Gastrocnemius medialis (tissue), 4 donors: ENCODE measurements around the gene CPT2. TPM values are rescaled to one million over a fixed set of nuclear protein-coding genes. Genes with fewer than 3 reads are reported as not detected.

Experiments
- ATAC-seq, 2 donors: fragments of 150-250 bp; one replicate each; pipeline ENCODE4 v1.9.1; 2016
- DNase-seq, 2 donors: peaks; one replicate each; pipeline ENCODE4 v3.0.0-alpha.2; 2019
- H3K27ac ChIP-seq, 4 donors: fragments of 200-600 bp; sonication (generic); 1 replicate in 1 of 4; 2 replicates in 3 of 4; pipeline ENCODE4 v1.5.1; 2016 to 2018; ENCODE audit warnings: mild to moderate bottlenecking in 2 of 4, moderate library complexity in 1 of 4
- H3K27me3 ChIP-seq, 3 donors: fragments of 200-600 bp; sonication (generic) in 2 of 3; 1 replicate in 1 of 3; 2 replicates in 2 of 3; pipeline versions ENCODE4 v1.5.1 to v1.6.0; 2016 to 2019; ENCODE audit warnings: mild to moderate bottlenecking in 1 of 3, moderate library complexity in 1 of 3
- H3K36me3 ChIP-seq, 2 donors: fragments of 200-600 bp; sonication (generic) in 1 of 2; one replicate each; pipeline ENCODE4 v1.5.1; 2017 to 2018
- H3K4me1 ChIP-seq, 2 donors: fragments of 200-600 bp; sonication (generic) in 1 of 2; one replicate each; pipeline ENCODE4 v1.5.1; 2016 to 2017; ENCODE audit warnings: mild to moderate bottlenecking in 2 of 2
- H3K4me3 ChIP-seq, 4 donors: fragments of 200-600 bp; sonication (generic) in 3 of 4; 1 replicate in 1 of 4; 2 replicates in 3 of 4; pipeline ENCODE4 v1.5.1; 2016 to 2019; ENCODE audit warnings: mild to moderate bottlenecking in 2 of 4
- H3K9me3 ChIP-seq, 3 donors: fragments of 200-600 bp; sonication (generic) in 2 of 3; 1 replicate in 1 of 3; 2 replicates in 2 of 3; pipeline ENCODE4 v1.5.1; 2016 to 2019
- CTCF ChIP-seq, 5 experiments: fragments of 450-650 bp in 3 of 5; fragments of 200-600 bp in 2 of 5; sonication (generic) in 2 of 5; IDR thresholded peaks in 4 of 5; conservative IDR thresholded peaks in 1 of 5; 1 replicate in 4 of 5; 2 replicates in 1 of 5; pipeline ENCODE4 v1.5.1; 2016 to 2019; ENCODE audit warnings: antibody characterized with exemption in 5 of 5, mild to moderate bottlenecking in 3 of 5, moderate library complexity in 3 of 5
- POLR2A ChIP-seq, 2 donors: fragments of 450-650 bp; IDR thresholded peaks; one replicate each; pipeline ENCODE4 v1.6.1; 2017; ENCODE audit warnings: antibody characterized with exemption in 2 of 2, mild to moderate bottlenecking in 2 of 2, moderate library complexity in 2 of 2
- in situ Hi-C, 4 donors: fragments of 200-750 bp; cut with MboI; loops; one replicate each; pipeline versions ENCODE4 v1.15.0 to v1.8.0; 2017; ENCODE audit warnings: low sequenced_read_pairs in 4 of 4
- intact Hi-C: fragments of 100-400 bp; cut with DNase I; formaldehyde crosslinking; loops from one replicate; pipeline ENCODE4 v1.15.1; 2023; ENCODE audit warnings: low total_unique reads
- total RNA-seq, 4 donors: library from RNA; depleted of rRNA; stranded (reverse); fragments of >200 nt; gene quantifications; one replicate each; pipeline versions ENCODE4 v1.1.0 to v1.2.3, GENCODE V29; 2016

Gene CPT2
- total RNA-seq, 4 donors from 2014 or later: 13.3 to 30.6 (median 26.6) TPM

- no peak for ATAC-seq
- in situ Hi-C loops: no loop called here
Measured at GRCh38 chr1:53237638-53238037, 41.0 kb downstream of the CPT2 start.

GRCh38 chr1:53238197-53239155 lies 41.9 kb downstream of the CPT2 start, which contains the start of gene MAGOH:
Gene MAGOH, minus strand, starts transcription at chr1:53238518. Its CDS starts 70 bp downstream, at chr1:53238448.
- Histone ChIP-seq H3K27ac (peak within 1 kb of the TSS; percentile 77 to 82 (median 81)), H3K27me3 (no peaks in the 10 kb centered on the region), H3K36me3 (peaks cover 0 to 22% of the 10 kb centered on the region in 2 donors), H3K4me3 (peak within 1 kb of the TSS; percentile 66 to 98 (median 84)), H3K4me1 (peaks cover 19 to 21% of the 10 kb centered on the region in 2 donors), H3K9me3 (no peaks in the 10 kb centered on the region)
- in situ Hi-C loops: no loop called here
- peak; percentile 94 to 95 for ATAC-seq
- TF ChIP-seq CTCF (IDR thresholded peaks at IDR 0.05 in 4 of 5, conservative IDR thresholded peaks at IDR 0.05 in 1 of 5) (peak in 1 of 5 experiments; percentile 16), POLR2A (IDR thresholded peaks at IDR 0.05) (peak; percentile 57 to 69)
- peak; percentile 80 to 88 for DNase-seq
- intact Hi-C loops: loop anchor here (1.0 to 2.0 kb wide), 2 partner anchors 18 to 42 kb away; partner anchors contain the start of genes CPT2 and CZIB

More at GRCh38 chr1:53237638-53238037, 41.0 kb downstream of the CPT2 start:
- Histone ChIP-seq H3K27me3 (no peaks in the 10 kb centered on the region), H3K27ac (peak overlapping the region in 3 of 4 donors; percentile 77 to 81 (median 81)), H3K4me1 (peaks cover 19 to 21% of the 10 kb centered on the region in 2 donors), H3K4me3 (peak overlapping the region; percentile 66 to 98 (median 84)), H3K9me3 (no peaks in the 10 kb centered on the region), H3K36me3 (peaks cover 0 to 31% of the 10 kb centered on the region in 2 donors)
- intact Hi-C loops: loop anchor here (1.0 to 2.0 kb wide), 2 partner anchors 17 to 41 kb away; partner anchors contain the start of genes CPT2 and CZIB
- TF ChIP-seq CTCF (IDR thresholded peaks at IDR 0.05 in 4 of 5, conservative IDR thresholded peaks at IDR 0.05 in 1 of 5) (no peak), POLR2A (IDR thresholded peaks at IDR 0.05) (no peak)
- DNase-seq: no peak

- H3K36me3 ChIP-seq: no peaks in the 10 kb centered on the region
- in situ Hi-C loops: no loop called here
- no peaks in the 10 kb centered on the region for H3K9me3 ChIP-seq
- ATAC-seq (no peak), DNase-seq (no peak)
- H3K27ac ChIP-seq: no peak overlapping the region
- no peak overlapping the region for H3K4me3 ChIP-seq
- peaks cover 14 to 16% of the 10 kb centered on the region in 2 donors for H3K4me1 ChIP-seq
- intact Hi-C loops: no loop called here
- no peak for TF ChIP-seq POLR2A (IDR thresholded peaks at IDR 0.05)
- no peak for TF ChIP-seq CTCF (IDR thresholded peaks at IDR 0.05 in 4 of 5, conservative IDR thresholded peaks at IDR 0.05 in 1 of 5)
- peaks cover 0 to 4% (median 0%) of the 10 kb centered on the region in 3 donors for H3K27me3 ChIP-seq
Measured at GRCh38 chr1:53241828-53242227, 45.2 kb downstream of the CPT2 start.

DNA sequence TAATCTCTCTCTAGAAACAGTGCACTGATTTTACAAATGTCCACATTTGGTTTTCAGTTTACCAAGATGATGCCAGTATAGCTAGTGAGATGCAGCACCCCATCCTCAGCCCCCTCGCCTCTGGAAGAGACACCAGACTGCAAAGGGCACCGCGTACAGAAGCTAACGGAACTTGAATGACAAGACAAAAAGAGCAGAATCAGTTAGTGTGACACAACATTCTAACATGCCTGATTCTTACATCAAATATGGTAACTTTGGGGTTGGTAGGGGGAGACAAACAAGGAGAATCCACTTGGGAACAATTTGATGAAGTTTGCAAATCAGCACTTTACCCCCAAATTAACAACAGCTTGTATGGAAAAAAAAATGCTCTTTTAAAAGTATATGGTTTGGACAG lies 45.8 kb downstream of the CPT2 start:
- Histone ChIP-seq H3K27ac (no peak overlapping the region), H3K4me3 (no peak overlapping the region), H3K4me1 (peaks cover 9 to 11% of the 10 kb centered on the region in 2 donors), H3K36me3 (no peaks in the 10 kb centered on the region), H3K27me3 (peaks cover 0 to 4% (median 0%) of the 10 kb centered on the region in 3 donors), H3K9me3 (no peaks in the 10 kb centered on the region)
- TF ChIP-seq POLR2A (IDR thresholded peaks at IDR 0.05): no peak
- TF ChIP-seq CTCF (IDR thresholded peaks at IDR 0.05 in 4 of 5, conservative IDR thresholded peaks at IDR 0.05 in 1 of 5): no peak
- ATAC-seq: no peak
- in situ Hi-C loops (no loop called here), intact Hi-C loops (no loop called here)
- DNase-seq: no peak
